SK-N-SH treated with all-trans-retinoic acid at 6 μM for 48 hours (cell line): ENCODE data around the gene DIABLO.
A peak's percentile ranks its signal among the peaks of the same experiment; 100 is the strongest.

ENCODE experiments used
- ATAC-seq: fragments of 200-7000 bp; cut with Tn5 transposase; 3 replicates; pipeline ENCODE4 v1.9.1; 2020; ENCODE audit warnings: mild to moderate bottlenecking, moderate library complexity
- ARNTL ChIP-seq: fragments of 450-650 bp; formaldehyde crosslinking; IDR thresholded peaks from 2 replicates; pipeline ENCODE4 v1.5.0; 2020; ENCODE audit warnings: low read depth, mild to moderate bottlenecking, moderate library complexity, borderline replicate concordance
- BACH2 ChIP-seq: fragments of 250-450 bp; sonication (Bioruptor Pico); IDR thresholded peaks from 2 replicates; pipeline ENCODE4 v1.9.0; 2021; ENCODE audit warnings: mild to moderate bottlenecking, borderline replicate concordance
- CREB5 ChIP-seq: fragments of 250-450 bp; sonication (Bioruptor Pico); IDR thresholded peaks from 2 replicates; pipeline ENCODE4 v1.5.1; 2020; ENCODE audit warnings: low read depth, mild to moderate bottlenecking, moderate library complexity
- CSDC2 ChIP-seq: fragments of 250-450 bp; sonication (Bioruptor Pico); IDR thresholded peaks from 2 replicates; pipeline ENCODE4 v1.5.0; 2020; ENCODE audit warnings: mild to moderate bottlenecking, moderate library complexity
- CSRNP3 ChIP-seq: fragments of 250-450 bp; sonication (Bioruptor Pico); IDR thresholded peaks from 2 replicates; pipeline ENCODE4 v1.5.1; 2021; ENCODE audit warnings: mild to moderate bottlenecking, moderate library complexity
- GLIS3 ChIP-seq: fragments of 250-450 bp; sonication (Bioruptor Pico); IDR thresholded peaks from 2 replicates; pipeline ENCODE4 v1.5.0; 2020; ENCODE audit warnings: mild to moderate bottlenecking, moderate library complexity
- ISL1 ChIP-seq: fragments of 250-450 bp; sonication (Bioruptor Pico); IDR thresholded peaks from 2 replicates; pipeline ENCODE4 v2.1.2; 2022; ENCODE audit warnings: mild to moderate bottlenecking, moderate library complexity
- OSR1 ChIP-seq: fragments of 250-450 bp; sonication (Bioruptor Pico); IDR thresholded peaks from 2 replicates; pipeline ENCODE4 v1.8.0; 2022; ENCODE audit warnings: moderate library complexity, mild to moderate bottlenecking, inconsistent platforms
- PPARA ChIP-seq: fragments of 250-450 bp; sonication (Bioruptor Pico); IDR thresholded peaks from 2 replicates; pipeline ENCODE4 v1.5.0; 2020; ENCODE audit warnings: mild to moderate bottlenecking, borderline replicate concordance
- RARB ChIP-seq: fragments of 250-450 bp; sonication (Bioruptor Pico); IDR thresholded peaks from 2 replicates; pipeline ENCODE4 v1.8.0; 2021; ENCODE audit warnings: mild to moderate bottlenecking, moderate library complexity
- SNAI2 ChIP-seq: fragments of 250-450 bp; sonication (Bioruptor Pico); IDR thresholded peaks from 2 replicates; pipeline ENCODE4 v1.5.0; 2020; ENCODE audit warnings: mild to moderate bottlenecking, moderate library complexity
- TCF4 ChIP-seq: fragments of 250-450 bp; sonication (Bioruptor Pico); IDR thresholded peaks from 2 replicates; pipeline ENCODE4 v1.8.0; 2021; ENCODE audit warnings: mild to moderate bottlenecking, moderate library complexity, borderline replicate concordance
- ZFP3 ChIP-seq: fragments of 250-450 bp; sonication (Bioruptor Pico); IDR thresholded peaks from 2 replicates; pipeline ENCODE4 v1.5.0; 2020; ENCODE audit warnings: mild to moderate bottlenecking, moderate library complexity
- ZNF565 ChIP-seq: fragments of 450-650 bp; formaldehyde crosslinking; conservative IDR thresholded peaks from 2 replicates; pipeline ENCODE4 v1.5.0; 2020; ENCODE audit warnings: low read depth, mild to moderate bottlenecking, moderate library complexity
- ZNF70 ChIP-seq: fragments of 450-650 bp; formaldehyde crosslinking; IDR thresholded peaks from 2 replicates; pipeline ENCODE4 v1.5.0; 2020; ENCODE audit warnings: mild to moderate bottlenecking, moderate library complexity
- ZNF8 ChIP-seq: fragments of 450-650 bp; formaldehyde crosslinking; IDR thresholded peaks from 2 replicates; pipeline ENCODE4 v1.5.0; 2020; ENCODE audit warnings: mild to moderate bottlenecking, moderate library complexity
- TF ChIP-seq, protein P1 (sequence below): fragments of 250-450 bp; sonication (Bioruptor Pico); IDR thresholded peaks from 2 replicates; pipeline ENCODE4 v1.5.0; 2020; ENCODE audit warnings: mild to moderate bottlenecking, moderate library complexity
- TF ChIP-seq, protein P2 (sequence below): fragments of 250-450 bp; sonication (Bioruptor Pico); IDR thresholded peaks from 2 replicates; pipeline ENCODE4 v1.8.0; 2020; ENCODE audit warnings: mild to moderate bottlenecking, moderate library complexity, borderline replicate concordance

The DIABLO gene

GRCh38 chr12:122206976-122207375 lies 18.9 kb downstream of the DIABLO start:
- no peak for ATAC-seq
- TF ChIP-seq OSR1 (CRISPR knock-in tag) (no peak), ZNF565 (CRISPR knock-in tag) (no peak), PPARA (CRISPR knock-in tag) (no peak), GLIS3 (CRISPR knock-in tag) (no peak), ZNF8 (CRISPR knock-in tag) (no peak), RARB (CRISPR knock-in tag) (no peak), CSDC2 (CRISPR knock-in tag) (no peak), ZNF70 (CRISPR knock-in tag) (no peak), ISL1 (CRISPR knock-in tag) (no peak)
- TF ChIP-seq, all 23 proteins: peak for 0

- ATAC-seq: peak; percentile 3; the same call in 2 of the 3 replicates
- TF ChIP-seq BACH2 (CRISPR knock-in tag): no peak
- TF ChIP-seq CSRNP3 (CRISPR knock-in tag): no peak
- TF ChIP-seq GLIS3 (CRISPR knock-in tag): no peak; the same call in 1 of the 2 replicates
- no peak for TF ChIP-seq CREB5
These were observed 19.6 kb downstream of the DIABLO start for GRCh38 chr12:122206111-122206881.

DNA sequence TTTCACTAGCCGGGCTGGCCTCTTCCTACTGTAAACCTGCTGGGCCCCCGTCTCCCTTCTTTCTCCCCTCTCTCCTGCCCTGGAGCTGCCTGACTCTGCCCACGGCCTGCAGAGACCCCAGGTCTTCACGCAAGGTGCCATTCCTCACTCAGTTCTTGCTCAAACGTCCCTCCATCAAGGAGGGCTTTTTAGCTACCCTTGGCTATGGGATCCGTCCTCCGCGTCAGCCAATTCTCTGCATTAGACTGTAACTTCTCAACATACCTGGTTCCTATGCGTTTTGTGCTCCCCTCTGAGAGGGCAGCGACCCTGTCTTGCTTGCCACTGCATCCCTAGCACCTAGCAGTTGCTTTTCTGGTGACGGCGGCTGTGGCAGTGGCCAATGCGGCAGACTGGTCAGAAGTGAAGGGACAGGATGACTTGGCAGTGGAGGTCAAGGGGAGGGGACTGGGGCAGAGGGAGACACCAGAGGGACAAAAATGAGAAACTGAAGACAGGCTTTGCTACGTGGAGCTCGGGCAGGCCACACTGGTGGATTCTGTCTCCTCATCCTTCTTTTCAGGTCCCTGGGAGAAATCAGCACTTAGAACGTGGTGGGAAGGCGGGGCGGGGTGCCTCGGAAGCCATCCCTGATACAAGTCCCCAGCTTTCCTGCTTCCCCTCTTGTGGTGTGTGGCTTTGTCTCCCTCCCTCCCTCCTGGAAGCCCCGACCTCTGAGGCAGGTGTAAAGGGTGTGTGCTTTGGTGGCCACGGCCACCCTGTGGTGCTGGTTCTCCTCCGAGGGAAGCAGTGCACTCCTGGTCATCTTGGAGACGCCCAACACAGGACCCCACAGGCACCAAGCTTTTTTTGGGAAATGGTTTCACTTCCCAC lies 20.6 kb downstream of the DIABLO start:
- ATAC-seq: peak; percentile 7; the same call in 2 of the 3 replicates
- TF ChIP-seq ARNTL (CRISPR knock-in tag) (no peak), ZFP3 (no peak), SNAI2 (no peak), CSDC2 (CRISPR knock-in tag) (no peak), TCF4 (CRISPR knock-in tag) (no peak)
- TF ChIP-seq, protein P1, sequence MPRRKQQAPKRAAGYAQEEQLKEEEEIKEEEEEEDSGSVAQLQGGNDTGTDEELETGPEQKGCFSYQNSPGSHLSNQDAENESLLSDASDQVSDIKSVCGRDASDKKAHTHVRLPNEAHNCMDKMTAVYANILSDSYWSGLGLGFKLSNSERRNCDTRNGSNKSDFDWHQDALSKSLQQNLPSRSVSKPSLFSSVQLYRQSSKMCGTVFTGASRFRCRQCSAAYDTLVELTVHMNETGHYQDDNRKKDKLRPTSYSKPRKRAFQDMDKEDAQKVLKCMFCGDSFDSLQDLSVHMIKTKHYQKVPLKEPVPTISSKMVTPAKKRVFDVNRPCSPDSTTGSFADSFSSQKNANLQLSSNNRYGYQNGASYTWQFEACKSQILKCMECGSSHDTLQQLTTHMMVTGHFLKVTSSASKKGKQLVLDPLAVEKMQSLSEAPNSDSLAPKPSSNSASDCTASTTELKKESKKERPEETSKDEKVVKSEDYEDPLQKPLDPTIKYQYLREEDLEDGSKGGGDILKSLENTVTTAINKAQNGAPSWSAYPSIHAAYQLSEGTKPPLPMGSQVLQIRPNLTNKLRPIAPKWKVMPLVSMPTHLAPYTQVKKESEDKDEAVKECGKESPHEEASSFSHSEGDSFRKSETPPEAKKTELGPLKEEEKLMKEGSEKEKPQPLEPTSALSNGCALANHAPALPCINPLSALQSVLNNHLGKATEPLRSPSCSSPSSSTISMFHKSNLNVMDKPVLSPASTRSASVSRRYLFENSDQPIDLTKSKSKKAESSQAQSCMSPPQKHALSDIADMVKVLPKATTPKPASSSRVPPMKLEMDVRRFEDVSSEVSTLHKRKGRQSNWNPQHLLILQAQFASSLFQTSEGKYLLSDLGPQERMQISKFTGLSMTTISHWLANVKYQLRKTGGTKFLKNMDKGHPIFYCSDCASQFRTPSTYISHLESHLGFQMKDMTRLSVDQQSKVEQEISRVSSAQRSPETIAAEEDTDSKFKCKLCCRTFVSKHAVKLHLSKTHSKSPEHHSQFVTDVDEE (CRISPR knock-in tag): no peak
- TF ChIP-seq, protein P2, sequence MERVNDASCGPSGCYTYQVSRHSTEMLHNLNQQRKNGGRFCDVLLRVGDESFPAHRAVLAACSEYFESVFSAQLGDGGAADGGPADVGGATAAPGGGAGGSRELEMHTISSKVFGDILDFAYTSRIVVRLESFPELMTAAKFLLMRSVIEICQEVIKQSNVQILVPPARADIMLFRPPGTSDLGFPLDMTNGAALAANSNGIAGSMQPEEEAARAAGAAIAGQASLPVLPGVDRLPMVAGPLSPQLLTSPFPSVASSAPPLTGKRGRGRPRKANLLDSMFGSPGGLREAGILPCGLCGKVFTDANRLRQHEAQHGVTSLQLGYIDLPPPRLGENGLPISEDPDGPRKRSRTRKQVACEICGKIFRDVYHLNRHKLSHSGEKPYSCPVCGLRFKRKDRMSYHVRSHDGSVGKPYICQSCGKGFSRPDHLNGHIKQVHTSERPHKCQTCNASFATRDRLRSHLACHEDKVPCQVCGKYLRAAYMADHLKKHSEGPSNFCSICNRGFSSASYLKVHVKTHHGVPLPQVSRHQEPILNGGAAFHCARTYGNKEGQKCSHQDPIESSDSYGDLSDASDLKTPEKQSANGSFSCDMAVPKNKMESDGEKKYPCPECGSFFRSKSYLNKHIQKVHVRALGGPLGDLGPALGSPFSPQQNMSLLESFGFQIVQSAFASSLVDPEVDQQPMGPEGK (CRISPR knock-in tag): no peak
